Renal cortical epithelial cell (primary cell): ENCODE data around the gene CD209. TPM values are rescaled to one million over a fixed set of nuclear protein-coding genes. Genes with fewer than 3 reads are reported as not detected.
"Not testable (repeated sequence)": the region's sequence is repeated elsewhere in the genome, so short reads cannot be mapped to it uniquely, and the experiment has no call there.

Experiments used
- DNase-seq: peaks from one replicate; pipeline ENCODE4 v3.0.0-alpha.2; 2011; ENCODE audit warnings: low read depth
- total RNA-seq: library from RNA; depleted of rRNA; stranded (reverse); fragments of >200 nt; gene quantifications from 2 replicates; pipeline ENCODE4 v1.2.3, GENCODE V29; 2014

Gene CD209, protein sequence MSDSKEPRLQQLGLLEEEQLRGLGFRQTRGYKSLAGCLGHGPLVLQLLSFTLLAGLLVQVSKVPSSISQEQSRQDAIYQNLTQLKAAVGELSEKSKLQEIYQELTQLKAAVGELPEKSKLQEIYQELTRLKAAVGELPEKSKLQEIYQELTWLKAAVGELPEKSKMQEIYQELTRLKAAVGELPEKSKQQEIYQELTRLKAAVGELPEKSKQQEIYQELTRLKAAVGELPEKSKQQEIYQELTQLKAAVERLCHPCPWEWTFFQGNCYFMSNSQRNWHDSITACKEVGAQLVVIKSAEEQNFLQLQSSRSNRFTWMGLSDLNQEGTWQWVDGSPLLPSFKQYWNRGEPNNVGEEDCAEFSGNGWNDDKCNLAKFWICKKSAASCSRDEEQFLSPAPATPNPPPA
- total RNA-seq = 0.15 TPM in 1 of 2 replicates, not detected in the other

DNA sequence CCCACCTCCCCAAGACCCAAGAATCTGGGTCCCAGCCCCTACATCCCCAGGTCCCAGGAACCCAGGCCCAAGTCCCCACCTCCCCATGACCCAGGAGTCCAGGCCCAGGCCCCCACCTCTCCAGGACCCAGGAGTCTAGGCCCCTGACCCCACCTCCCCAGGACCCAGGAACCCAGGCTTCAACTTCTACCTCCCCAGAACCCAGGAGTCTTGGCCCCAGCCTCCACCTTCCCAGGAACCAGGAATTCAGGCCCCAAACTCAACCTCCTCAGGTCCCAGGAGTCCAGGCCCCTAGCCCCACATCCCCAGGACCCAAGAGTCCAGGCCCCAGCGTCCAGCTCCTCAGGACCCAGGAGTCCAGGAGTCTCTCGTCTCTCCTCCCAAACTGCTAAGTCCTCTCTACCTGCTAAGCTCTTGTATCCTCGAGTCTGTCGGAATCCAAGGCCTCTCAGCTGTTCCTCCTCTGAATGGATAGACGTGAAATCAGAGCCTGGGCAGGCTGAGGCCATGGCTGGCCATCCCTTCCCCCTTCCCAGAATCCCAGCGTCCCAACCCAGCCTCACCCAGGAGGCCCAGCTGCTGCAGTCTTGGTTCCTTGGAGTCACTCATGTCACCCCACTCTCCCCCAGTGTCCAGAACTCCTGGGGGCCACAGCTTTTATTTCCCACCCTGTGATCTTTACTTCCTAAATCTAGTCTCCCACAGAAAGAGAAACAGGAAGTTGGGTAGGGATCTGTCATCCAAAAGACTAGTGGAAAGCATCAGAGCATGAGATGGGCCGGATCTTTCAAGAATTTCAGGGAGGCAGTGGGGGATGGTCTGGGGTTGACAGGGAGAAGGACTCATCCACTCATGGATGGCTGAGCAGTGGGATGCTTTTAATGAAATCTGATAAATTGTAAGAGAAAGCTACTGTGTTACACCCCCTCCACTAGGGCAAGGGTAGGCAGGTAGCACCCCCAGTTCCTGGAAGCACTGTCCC lies at the start of gene CD209:
CD209 (minus strand) TSS at position 632 of the 982 bp plus-strand sequence; CDS start at position 609, 23 bp downstream.
- DNase-seq = no peak

DNA sequence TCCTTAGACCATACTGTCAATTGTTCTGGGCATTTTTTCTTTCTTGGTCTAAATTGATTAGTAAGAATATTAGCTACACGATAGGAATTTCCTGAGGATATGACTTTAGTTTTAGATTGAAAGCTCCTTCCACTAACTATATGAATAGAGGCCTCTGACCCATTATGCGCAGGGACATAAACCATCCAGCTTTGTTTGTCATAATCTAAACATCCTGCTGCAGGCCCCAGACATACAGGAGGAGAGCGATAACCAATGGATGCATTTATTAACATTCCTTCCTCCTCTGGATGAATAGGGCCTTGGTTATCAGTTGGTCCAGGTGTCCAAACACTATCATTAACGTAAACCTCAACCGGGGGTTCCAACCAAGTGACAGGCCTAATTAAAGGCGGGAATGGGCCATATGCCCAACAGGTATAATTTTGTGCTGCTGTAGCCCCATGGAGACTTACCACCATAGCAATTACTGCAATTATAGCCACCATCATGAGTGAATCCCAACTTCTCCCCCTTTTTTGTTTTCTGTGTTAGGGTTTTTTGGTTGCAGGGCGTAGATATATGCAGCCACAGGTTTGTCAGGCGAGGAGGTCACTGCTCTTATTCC lies 48.3 kb upstream of the CD209 start:
- DNase-seq = no peak

DNA sequence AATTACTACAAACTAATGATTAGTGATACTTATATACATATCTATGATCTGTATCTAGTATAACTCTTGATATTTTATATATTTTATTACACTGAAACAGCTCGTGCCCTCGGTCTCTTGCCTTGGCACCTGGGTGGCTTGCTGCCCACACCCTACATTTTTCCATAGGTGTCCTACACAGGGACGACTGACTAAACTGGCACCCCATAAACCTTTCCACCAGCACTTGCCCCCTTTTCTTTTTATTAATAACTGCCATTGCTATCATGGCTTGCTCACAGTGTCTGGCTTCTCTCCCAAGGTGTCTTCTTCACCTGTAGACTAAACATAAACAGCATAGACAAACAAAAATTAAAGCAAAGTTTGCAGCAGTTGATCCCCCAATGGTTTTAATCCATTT lies 46.2 kb upstream of the CD209 start:
- no peak for DNase-seq

DNA sequence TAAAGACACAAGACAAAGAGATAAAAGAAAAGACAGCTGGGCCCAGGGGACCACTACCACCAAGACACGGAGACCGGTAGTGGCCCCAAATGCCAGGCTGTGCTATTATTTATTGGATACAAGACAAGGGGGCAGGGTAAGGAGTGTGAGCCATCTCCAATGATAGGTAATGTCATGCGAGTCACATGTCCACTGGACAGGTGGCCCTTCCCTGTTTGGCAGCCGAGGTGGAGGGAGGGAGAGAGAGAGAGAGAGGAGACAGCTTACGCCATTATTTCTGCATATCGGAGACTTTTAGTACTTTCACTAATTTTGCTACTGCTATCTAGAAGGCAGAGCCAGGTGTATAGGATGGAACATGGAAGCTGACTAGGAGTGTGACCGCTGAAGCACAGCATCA lies 45.4 kb upstream of the CD209 start:
- DNase-seq = not testable (repeated sequence)

DNA sequence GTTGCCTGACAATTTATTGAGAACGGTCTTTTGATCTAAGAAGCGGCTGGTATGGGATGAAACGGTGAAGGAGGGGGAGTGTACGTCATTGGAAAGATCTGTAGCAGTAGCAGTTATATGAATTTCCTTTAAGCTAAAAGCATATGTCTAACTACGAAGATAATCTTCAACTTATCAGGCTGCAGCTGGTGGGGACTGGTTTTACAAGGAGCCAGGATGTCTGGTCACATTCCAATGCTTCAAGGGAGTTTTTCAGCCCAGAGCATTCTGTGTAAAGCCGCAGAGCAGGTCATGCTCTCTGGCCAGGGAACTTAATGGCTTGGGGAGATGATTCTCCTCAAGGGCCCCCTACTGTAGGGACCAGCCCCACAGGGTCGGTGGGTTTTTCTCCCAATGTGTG lies 44.9 kb upstream of the CD209 start:
- peak; percentile 52 for DNase-seq

DNA sequence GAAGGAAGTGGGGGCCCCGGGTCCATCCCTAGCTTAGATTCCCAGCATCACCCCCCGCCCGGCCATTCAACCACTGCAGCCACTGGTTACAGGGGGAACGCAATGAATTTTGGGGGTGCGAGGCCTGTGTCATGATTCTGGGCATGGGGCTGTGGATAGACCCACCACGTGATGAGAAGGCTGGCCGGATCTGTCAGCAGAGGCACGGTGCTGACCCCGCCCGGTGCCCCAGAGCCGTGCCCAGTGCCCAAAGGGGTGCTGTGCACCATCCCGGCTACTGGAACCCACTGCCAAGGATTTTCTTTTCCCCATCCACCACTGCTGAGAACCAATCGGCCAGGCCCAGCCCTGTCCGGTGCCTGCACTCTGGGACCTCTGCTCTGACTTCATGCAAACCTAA lies 43.1 kb upstream of the CD209 start:
- no peak for DNase-seq

DNA sequence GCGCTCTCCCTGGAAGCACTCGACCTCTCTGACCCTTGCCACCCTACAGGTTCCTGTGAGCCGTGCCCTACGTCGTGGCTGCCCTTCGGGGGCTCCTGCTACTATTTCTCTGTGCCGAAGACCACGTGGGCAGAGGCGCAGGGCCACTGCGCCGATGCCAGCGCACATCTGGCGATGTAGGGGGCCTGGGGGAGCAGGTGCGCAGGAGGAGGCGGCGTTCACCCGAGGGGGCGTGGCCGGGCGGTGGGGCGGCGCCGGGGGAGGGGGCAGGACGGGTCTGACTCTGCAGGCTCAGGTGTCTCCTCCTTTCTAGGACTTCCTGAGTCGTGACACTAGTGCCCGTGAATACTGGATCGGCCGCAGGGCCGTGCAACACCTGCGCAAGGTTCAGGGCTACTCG lies 42.1 kb upstream of the CD209 start:
- DNase-seq = no peak

DNA sequence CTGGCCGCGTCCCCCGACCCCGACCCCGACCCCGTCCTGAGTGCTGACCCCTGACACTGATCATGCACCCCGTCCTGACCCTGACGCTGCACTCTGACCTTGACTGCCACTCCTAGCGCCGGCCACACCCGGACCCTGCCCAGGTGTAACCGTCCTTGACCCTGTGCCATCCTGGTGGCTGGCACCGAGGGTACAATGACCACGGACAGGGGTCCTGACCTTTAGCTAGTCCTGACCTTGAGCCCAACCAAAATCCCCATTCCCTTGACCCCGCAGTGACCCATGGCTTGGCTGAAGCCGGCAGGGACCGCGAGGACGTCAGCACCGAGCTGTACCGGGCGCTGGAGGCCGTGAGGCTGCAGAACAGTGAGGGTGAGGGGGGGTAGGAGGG lies 41.6 kb upstream of the CD209 start:
- no peak for DNase-seq

DNA sequence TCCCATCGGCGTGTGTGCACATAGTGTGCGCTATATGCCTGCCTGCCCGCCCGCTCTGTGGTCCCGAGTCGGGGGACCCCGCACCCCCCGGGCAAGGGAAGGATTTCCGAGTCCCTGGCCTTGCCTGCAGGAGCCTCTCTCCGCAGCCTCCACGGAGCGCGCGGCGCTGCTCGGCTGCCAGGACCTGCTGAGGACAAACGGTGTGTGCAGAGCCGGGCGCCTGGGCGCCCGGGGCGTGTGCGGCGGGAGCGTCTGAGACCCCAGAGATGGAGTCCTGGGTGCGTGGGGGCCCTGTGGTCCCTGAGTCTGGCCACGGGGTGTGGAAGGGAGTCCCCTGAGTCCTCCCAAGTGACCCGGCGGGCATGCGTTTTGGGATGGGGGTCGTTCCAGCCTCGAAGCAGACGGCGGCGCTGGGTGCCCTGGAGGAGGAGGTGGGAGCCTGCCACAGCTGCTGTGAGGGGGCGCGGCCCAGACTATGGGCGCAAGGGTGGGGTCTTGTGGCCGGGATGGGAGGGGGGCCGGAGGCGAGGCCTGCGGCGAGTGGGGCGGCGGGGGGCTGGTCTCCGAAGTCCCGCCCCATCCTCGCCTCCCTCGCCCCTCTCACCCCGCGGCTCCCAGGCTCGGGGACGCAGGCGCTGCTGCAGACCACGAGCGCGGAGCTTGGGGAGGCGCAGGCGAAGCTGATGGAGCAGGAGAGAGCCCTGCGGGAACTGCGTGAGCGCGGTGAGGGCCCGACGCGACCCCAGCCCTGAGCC lies 41.0 kb upstream of the CD209 start:
- no peak for DNase-seq

DNA sequence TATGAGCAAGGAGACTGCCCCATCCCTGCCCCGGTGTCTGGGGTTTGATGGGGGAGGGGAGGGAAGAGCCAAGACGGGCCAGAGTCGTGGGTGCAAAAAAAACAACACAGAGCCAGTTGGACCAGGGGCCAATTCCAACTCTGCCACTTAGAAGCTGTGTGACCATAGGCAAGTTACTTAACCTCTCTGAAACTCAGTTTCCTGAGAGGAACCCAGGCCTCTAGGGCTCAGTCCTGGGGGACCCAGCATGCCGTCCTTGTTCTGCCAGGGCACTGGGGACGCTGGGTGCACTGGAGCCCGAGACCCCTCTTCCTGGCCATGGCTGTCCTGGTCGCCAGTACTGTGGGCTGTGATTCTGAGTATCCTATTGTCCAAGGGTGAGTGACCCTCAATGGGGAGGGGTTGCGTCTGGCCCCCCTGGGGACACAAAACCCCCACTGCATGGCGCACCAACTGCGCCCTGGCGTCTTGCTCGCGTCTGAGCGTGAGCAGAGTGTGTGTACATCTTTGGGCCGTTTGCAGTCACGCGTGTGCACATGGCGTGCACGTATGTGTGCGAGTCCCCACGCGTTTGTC lies 40.4 kb upstream of the CD209 start:
- DNase-seq = no peak

DNA sequence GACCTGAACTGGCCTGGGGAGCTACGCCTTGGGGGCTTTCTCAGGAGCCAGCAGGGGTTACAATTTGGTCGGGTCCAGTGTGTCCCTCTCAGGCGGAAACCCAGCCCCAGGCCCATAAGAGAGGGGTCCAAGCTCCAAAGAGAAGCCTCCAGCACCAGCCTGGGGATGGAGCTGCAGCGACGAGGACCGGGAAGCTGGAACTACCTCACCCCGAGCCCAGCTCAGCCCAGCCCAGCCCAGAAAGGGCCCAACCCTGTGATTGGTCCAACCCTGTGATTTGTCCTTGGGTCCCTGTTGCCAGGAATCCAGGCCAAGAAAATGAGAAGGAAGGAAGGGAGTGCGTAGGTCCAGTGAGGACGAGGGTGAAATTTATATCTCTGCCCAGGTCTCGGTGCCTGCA lies 39.8 kb upstream of the CD209 start:
- DNase-seq = no peak

DNA sequence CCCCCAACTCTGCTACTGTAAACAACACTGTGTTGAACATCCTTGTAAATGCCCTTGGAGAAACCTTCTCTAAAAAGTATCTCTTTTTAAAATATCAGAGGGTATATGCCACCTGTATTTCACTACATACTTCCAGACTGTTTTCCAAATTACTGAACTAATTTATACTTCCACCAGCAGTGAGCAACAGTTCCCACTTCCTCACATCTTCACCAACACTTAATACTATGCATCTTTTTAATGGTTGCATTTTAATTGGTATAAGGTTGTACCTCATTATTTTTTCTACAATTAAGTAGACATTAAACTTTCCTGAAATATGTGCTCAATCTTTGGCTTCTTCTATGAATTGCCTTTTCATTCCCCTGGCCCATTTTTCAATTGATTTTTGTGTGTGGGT lies 37.5 kb upstream of the CD209 start:
- DNase-seq = no peak

DNA sequence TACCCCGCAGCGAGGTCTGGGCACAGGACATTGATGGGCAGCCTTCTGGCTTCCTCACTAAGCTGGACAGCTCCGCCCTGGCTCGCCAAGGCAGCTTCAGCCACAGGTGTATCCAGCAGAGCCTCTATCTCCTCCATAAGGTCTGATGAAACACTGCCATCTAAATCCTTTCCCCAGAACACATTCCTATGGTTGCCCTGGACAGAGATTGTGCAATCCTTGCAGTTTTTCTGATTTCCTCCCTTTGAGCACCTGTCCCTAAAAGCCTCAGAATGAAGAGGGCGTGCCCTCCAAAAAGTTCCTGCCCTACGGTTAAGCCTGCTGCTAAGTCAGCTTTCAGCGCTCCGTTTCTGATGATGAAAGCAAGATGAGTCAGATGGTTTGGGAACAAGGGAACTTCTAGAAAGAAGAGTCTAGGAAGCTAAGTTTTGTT lies 36.7 kb upstream of the CD209 start:
- peak; percentile 70 for DNase-seq

DNA sequence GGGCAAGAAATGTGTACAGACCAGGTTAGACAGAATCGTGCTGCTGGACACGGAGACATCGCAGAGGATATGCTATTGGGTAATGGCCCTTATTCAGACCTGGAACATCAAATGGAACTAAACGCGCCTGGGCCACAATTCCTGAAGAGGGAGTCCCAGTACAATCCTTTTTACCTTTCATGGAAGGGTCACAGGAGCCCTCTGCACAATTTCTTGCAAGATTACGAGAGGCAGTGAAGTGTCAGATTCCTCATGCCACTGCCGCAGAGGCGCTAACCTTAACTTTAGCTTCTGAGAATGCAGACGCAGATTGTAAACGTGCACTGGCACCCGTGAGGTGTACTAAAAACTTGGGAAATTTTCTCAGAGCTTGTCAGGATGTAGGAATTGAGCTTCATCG lies 33.8 kb upstream of the CD209 start:
- peak; percentile 26 for DNase-seq

DNA sequence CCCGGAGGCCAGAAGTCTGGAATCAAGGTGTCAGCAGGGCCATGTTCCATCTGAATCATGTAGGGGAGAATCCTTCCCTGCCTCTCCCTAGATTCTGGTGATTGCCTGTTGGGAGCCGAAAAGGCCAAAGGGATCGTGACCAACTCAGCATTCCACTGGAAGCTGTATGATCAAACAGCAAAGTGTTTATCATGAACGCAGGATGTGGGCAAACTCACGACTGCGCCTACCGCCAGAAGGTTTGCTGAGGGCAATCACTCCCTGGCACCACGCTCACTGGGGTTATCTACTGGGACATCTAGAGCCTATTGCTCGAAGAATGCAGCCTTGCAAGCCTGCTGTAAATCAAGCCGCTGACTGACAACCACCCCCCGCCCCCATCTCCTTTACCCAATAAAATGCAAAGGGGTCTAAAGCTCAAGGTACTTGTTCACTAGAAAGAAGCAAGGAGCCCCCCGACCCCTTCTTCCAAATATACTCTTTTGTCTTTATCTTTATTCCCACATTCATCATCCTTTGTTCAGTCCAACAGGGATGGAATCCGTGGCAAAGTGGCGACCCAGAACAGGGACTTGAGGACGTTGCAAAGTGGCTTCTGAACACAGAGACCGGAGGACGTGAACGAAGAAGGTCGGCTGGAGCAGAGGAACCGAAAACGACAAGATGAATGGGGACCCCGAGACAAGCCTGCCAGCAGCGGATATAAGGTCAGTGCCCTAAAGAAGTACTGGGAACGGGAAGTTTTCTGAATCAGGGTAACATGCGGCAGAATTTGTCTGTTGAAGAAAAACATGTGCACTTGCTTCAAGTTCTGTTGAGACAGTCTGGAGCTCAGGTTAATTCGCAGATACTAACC lies 32.5 kb upstream of the CD209 start:
- DNase-seq = no peak

DNA sequence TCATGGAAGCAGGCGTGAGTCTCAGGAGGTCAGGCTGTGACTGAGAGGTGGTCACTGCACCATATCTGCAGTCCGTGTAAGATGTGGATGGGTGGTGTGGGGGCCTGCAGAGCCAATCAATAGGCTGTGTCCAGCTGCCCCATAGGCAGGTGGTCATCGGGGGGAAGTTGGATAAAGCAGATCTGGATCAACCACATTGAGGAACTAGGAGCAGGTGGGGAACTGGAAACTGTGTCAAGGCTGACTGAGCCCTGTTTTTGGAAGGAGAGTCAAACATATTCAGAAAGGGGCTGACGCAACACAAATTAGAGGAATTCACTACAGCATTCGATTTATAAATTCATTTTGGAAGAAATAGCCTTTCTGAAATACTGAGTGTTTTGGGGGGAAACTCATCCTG lies 30.7 kb upstream of the CD209 start:
- DNase-seq = no peak

DNA sequence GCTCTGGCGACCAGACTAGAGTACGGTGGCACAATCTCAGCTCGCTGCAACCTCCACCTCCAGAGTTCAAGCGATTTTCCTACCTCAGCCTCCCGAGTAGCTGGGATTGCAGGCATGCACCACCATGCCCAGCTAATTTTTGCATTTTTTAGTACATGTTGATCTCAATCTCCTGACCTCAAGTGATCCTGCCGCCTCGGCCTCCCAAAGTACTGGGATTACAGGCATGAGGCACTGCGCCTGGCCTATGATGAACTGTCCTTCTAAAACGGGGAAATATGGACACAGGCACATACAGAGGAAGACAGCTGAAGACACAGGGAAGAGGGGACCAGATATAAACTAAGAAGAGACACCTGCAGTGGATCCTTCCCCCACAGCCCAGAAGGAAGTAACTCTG lies 28.4 kb upstream of the CD209 start:
- DNase-seq = no peak

DNA sequence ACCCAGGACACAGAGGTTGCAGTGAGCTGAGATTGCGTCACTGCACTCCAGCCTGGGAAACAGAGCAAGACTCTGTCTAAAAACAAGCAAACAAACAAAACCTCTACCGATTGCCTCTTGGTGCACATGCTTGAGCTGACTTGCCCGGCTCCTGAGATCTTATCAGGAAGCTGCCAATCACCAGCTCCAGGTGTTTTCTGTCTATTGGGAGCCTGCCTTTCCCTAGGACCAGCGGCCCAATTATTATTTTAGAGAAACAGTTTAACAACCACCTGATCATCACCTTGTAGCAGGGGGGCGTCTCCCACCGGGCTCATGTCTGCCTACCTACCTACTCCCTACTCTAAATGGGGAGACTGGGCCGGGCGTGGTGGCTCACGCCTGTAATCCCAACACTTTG lies 26.5 kb upstream of the CD209 start:
- DNase-seq = no peak

DNA sequence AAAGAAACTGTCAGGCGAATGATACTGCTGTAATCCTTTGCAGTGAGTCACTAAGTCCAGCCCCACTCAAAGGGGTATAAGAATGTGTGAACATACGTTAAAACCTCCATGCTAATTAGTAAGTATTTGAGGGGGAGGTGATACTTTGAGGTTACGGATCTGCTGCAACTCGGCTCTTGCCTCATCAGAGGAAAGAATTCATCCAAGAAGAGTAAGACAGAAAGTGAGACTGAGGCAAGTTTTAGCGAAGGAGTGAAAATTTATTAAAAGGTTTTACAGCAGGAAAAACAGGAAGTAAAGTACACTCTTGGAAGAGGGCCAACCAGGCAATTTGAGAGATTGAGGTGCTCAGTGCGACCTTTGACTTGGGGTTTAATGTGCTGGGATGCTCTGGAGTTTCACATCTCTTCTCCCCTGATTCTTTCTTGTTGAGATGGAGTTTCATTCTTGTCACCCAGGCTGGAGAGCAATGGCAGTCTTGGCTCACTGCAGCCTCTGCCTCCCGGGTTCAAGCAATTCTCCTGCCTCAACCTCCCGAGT lies 25.5 kb upstream of the CD209 start:
- peak; percentile 19 for DNase-seq

DNA sequence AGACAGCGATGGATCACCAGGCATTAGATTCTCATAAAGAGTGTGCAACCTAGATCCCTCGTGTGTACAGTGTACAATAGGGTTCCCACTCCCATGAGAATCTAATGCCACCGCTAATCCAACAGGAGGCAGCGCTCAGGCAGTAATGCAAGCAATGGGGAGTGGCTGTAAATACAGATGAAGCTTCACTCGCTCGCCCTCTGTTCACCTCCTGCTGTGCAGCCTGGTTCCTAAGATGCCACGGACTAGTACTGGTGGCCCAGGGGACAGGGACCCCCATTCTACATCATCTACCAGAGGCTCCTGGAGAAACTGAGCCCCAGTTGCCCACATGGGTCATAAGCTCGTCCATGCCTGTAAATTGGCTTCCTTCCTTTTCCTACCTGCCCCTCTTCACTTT lies 23.7 kb upstream of the CD209 start:
- no peak for DNase-seq
